ENCODE data around the gene LRRN4.

DNA sequence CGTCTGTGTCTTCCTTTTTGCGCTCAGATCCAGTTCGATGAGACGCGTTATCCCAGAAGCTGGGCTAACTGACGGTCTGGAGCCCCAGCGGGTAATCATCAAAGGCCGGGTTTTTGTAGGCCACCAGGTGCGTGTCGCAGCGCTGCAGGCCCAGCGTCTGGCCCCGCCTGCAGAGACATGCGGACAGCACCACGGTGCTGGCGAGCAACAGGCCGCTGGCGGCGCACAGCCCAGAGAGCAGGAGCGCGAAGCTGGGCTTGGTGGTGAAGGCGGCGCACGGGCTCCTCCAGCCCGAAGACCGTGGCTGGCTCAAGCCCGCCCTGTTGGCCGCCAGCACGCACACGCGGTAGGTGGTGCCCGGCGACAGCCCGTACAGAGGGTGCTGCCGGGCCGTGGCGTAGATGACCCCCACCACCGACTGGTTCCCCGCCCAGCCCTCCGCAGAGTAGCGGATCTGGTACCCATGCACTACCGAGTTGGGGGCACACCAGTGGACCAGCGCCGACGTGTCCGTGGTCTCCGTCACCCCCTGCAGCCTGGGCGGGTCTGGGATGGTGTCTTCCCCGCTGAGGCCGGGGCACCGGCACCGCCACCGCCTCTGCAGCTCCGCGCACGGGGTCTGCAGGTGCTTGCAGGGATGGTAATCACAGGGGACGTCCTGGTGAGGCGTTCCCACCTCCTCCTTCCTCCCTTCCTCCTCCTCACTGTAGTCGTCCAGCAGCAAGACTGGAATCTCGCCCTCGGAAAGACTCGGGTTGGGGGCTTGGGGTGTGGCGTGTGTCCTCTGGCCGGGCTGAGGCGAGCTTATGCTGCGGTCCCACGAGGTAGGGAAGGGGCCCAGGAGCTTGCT, 12.7 kb downstream of the LRRN4 start:
- TF ChIP-seq POLR2AphosphoS5 (IDR thresholded peaks at IDR 0.05) (no peak), EP300 (IDR thresholded peaks at IDR 0.05) (no peak), POLR2A (IDR thresholded peaks at IDR 0.05) (no peak)
- TF ChIP-seq, protein P1, sequence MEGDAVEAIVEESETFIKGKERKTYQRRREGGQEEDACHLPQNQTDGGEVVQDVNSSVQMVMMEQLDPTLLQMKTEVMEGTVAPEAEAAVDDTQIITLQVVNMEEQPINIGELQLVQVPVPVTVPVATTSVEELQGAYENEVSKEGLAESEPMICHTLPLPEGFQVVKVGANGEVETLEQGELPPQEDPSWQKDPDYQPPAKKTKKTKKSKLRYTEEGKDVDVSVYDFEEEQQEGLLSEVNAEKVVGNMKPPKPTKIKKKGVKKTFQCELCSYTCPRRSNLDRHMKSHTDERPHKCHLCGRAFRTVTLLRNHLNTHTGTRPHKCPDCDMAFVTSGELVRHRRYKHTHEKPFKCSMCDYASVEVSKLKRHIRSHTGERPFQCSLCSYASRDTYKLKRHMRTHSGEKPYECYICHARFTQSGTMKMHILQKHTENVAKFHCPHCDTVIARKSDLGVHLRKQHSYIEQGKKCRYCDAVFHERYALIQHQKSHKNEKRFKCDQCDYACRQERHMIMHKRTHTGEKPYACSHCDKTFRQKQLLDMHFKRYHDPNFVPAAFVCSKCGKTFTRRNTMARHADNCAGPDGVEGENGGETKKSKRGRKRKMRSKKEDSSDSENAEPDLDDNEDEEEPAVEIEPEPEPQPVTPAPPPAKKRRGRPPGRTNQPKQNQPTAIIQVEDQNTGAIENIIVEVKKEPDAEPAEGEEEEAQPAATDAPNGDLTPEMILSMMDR (IDR thresholded peaks at IDR 0.05), result no peak

All from gastroesophageal sphincter (tissue), 3 donors.